Right renal cortex interstitium (tissue), 3 donors: ENCODE results near the gene DNMT3B. TPM values are rescaled to one million over a fixed set of nuclear protein-coding genes. Genes with fewer than 3 reads are reported as not detected.

Source experiments
- DNase-seq, 3 donors: peaks; one replicate each; pipeline ENCODE4 v3.0.0-alpha.2; 2013; ENCODE audit warnings: low read depth in 3 of 3, low spot score in 2 of 3
- polyA plus RNA-seq, 3 donors: library from polyadenylated mRNA; unstranded; fragments of 120-200 nt; gene quantifications; one replicate each; pipeline ENCODE4 v1.2.1, GENCODE V29; 2013; ENCODE audit not compliant: insufficient read length in 3 of 3

Gene DNMT3B
- polyA plus RNA-seq, 3 donors, result 6.4 to 7.0 (median 6.9) TPM

DNA sequence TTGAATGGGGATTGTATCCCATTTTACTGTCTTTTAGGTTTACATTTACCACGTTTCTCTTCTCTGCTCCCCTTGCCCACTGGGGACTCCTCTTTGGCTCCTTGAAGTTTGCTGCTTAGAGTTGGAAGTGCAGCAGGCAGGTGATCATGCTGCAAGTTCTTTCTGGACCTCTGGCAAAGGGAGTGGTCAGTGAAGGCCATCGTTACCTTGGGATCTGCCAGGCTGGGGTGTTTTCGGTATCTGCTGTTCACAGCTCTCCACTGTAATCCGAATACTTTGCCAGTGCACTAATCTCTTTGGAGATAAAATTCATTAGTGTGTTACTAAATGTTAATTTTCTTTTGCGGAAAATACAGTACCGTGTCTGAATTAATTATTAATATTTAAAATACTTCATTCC lies 87.4 kb downstream of the DNMT3B start:
- DNase-seq, result no peak

DNA sequence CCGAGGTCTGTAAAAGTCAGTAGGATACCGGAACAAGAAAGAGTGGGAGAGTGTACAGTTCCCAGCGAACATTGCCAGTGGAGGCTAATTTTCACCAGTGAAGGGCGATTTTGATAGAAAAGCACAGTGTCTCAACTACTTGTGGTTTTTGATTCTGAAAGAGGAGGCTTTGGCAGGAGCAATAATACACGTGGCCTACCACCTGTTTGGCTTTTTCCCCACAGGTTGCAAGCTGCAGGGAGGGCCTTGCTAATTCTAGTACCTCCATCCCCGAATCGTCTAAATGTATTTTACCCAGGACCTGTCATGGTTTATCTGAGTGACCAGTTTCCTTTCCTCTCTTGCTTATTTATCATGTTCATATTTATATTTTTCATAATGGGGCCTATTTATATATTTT lies 93.2 kb downstream of the DNMT3B start:
- DNase-seq, result no peak

DNA sequence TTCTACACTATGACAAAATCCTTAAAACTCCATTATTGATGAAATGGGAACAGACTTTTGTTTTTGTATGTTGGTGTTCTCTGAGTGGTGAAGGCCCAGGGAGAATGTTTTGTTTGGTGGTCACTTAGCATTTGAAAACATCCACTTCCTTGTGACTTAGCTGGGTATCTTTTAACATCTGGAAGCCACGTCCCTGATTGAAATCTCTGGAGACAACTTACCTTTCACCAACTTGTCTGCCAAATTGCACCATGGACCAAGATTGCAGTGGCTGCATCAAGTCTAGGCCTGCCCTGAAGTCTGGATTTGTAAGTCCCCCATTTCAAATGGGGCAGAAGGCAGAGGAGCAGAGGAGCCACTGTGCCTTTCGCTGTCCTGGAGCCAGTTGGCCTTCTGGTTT lies 96.0 kb downstream of the DNMT3B start:
- no peak for DNase-seq

Other genes with a start within 250 kb of the DNMT3B start
- 10 to 100 TPM; 42.5 to 47.7 (median 43.3) TPM for gene NOL4L, start 177.1 kb upstream of the DNMT3B start, polyA plus RNA-seq
- under 1 TPM; 0.03 to 0.19 (median 0.08) TPM for gene C20orf203, start 88.4 kb upstream of the DNMT3B start, polyA plus RNA-seq
- gene COMMD7, start 18.9 kb upstream of the DNMT3B start, polyA plus RNA-seq, result 10 to 100 TPM; 71.2 to 76.0 (median 75.7) TPM
- 100 to 1,000 TPM; 112 to 130 (median 120) TPM for gene MAPRE1, start 57.6 kb downstream of the DNMT3B start, polyA plus RNA-seq
- gene EFCAB8, start 96.5 kb downstream of the DNMT3B start, polyA plus RNA-seq, result under 1 TPM in 2 of 3 donors, not detected in 1; 0.06 to 0.33 TPM
- not detected for gene SUN5, start 242.0 kb downstream of the DNMT3B start, polyA plus RNA-seq
- gene BPIFB2, start 245.3 kb downstream of the DNMT3B start, polyA plus RNA-seq, result not detected